HG02938 (cell line): ENCODE data around the gene SLC6A15.

Source experiments
- ATAC-seq: cut with Tn5 transposase; IDR thresholded peaks from one replicate; pipeline ENCODE4 v1.9.1; 2021; ENCODE audit warnings: mild to moderate bottlenecking, moderate library complexity; ENCODE audit not compliant: unreplicated experiment

The SLC6A15 gene

DNA sequence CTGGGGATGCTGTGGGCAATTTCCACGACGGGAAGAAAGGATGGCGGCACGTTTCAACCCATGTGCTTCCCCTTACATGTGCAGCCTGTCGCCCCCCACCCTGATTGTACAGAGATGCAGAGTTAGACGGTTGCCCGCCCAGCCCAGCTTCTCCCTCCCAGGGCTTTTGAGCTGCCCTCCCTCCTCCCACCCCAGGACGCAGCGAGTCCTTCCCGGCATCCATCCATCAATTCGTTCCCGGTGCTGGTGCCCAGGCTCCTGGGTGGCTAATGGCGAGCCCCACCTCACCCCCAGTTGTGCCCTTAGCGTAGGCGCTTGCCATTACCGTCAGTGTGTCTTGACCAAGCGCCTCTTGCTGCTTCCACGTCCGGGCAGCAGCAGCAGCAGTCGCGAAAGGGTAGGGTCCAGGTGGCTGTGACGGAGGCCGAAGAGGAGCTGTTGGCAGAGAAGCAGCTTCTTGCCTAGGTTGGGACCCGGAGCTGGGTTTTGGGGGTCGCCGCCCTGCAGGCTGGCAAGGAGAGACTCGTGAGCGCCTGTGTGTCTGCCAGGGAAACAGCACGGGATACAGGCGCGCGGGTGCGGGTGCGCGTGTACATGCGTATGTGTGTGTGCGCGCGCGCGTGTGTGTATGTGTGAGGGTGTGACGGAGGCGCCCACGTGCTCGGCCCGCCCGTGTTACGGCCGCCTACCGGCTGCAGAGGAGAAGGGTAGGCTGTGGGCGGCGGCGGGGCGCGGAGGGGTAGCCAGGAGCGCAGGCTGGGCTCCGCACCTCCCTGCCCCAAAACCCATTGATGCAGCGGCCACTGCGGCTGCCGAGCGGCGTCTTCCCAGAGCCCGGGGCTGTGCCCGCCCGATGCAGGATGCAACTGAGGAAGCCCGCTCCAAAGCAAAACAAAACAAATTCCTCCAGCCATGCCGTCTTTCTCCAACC lies at the start of gene SLC6A15:
SLC6A15 (minus strand) TSS at position 602 of the 931 bp plus-strand sequence. CDS start 20,679 bp downstream, outside the sequence.
- no peak for ATAC-seq

DNA sequence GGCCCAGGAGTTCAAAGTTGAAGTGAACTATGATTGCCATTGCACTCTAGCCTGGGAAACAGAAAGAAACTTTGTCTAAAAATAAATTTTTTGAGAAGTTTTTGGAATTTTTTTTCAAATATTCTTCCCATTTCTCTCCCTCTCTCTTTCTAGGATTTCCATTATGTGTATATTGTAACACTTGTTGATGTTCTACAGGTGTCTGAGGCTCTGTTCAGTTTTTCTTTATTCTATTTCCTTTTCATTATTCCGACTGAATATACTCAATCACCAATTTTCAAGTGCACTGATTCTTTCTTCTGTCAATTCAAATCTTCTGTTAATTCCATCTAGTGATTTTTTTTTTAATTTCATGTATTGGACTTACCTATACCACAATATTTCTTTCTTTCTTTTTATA lies 48.3 kb upstream of the SLC6A15 start:
- ATAC-seq: no peak

GRCh38 chr12:84955298-84955697 lies 42.7 kb upstream of the SLC6A15 start:
- no peak for ATAC-seq

GRCh38 chr12:84954415-84954814 lies 41.8 kb upstream of the SLC6A15 start:
- no peak for ATAC-seq

DNA sequence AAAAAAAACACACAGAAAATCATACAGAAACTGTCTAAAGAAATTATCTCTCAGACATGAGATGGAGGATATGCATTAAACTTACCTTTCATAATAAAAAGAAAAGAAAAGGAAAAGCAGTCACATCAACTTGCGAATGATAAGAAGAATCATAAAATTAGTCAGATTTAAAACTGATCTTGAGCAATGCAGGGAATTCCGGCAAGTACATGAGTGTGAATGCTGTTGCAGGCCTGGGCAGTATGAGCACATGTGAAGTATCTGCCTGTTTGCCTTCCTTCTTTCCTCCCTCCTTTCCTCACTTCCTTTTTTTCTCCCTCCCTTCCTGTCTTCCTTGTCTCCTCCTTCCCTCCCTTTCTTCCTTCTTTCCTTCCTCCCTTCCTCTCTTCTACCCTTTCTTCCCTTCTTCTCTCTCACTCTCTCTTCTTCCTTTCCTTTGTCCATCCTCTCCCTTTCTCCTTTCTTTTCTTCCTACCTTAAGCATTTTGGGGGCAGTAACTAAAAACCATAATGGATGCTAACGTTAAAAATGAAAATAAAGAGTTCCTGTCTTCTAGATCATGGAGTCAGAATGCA lies 38.5 kb upstream of the SLC6A15 start:
- no peak for ATAC-seq

GRCh38 chr12:84946753-84947152 lies 34.2 kb upstream of the SLC6A15 start:
- ATAC-seq: no peak

- no peak for ATAC-seq
Measured at GRCh38 chr12:84937415-84937814, 24.8 kb upstream of the SLC6A15 start.

GRCh38 chr12:84929501-84929900 lies 16.9 kb upstream of the SLC6A15 start:
- ATAC-seq: no peak

DNA sequence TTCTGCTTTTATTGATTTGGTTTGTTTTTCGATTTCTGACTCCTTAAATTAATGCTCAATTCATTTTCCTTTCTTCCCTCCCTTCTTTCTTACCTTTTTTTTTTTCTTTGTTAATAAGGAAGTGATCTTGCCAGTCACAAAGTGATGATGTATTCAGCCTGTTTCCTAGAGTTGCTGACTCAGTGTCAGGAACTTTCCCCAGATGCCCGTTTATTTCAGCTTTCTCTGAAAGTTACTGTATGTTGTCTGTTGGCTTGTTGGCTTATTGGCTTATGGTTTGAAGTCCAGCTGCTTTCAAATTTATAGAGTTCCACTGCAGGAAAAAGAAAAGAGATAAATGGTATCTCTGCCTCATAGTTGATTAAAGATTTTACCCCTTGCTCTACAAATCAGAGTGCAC lies 12.4 kb upstream of the SLC6A15 start:
- no peak for ATAC-seq

- no peak for ATAC-seq
Measured at GRCh38 chr12:84922693-84923092, 10.1 kb upstream of the SLC6A15 start.

DNA sequence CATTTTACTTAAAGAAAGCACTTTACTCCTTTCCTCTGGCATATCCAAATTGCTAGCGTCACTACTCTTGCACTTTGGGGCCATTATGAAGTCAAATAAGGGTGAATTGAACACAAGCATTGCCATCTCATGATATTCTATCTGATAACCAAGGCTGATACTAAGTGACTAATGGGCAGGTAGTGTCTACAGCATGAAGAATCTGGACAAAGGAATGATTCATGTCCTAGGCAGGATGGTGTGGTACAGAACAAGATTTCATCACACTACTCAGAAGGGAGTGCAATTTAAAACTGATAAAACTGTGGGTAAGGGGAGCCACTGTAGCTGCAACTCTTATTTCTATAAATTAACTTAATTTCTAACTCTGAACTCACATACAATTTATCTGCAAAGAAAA lies 7.7 kb upstream of the SLC6A15 start:
- ATAC-seq: no peak

- no peak for ATAC-seq
Measured at GRCh38 chr12:84919271-84919670, 6.7 kb upstream of the SLC6A15 start.

DNA sequence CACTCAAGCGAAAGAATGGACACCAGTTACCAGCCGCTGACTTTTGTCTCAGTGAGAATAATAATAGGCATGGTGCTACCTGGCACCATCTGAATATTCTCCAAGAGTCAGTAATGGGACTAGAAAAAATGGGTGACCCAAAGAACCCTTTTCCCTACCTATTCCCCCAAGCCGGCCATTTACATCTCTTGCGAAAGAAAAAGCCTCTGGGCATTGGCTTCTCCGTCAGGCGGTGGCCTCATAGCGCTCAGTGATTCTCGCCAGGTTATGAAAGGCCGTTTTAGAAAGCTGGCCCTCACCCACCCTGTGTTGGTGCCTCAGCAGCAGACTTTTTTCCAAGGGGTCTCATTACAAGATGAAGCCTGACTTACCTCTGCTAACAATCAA lies 523 bp upstream of the SLC6A15 start:
- ATAC-seq: no peak

DNA sequence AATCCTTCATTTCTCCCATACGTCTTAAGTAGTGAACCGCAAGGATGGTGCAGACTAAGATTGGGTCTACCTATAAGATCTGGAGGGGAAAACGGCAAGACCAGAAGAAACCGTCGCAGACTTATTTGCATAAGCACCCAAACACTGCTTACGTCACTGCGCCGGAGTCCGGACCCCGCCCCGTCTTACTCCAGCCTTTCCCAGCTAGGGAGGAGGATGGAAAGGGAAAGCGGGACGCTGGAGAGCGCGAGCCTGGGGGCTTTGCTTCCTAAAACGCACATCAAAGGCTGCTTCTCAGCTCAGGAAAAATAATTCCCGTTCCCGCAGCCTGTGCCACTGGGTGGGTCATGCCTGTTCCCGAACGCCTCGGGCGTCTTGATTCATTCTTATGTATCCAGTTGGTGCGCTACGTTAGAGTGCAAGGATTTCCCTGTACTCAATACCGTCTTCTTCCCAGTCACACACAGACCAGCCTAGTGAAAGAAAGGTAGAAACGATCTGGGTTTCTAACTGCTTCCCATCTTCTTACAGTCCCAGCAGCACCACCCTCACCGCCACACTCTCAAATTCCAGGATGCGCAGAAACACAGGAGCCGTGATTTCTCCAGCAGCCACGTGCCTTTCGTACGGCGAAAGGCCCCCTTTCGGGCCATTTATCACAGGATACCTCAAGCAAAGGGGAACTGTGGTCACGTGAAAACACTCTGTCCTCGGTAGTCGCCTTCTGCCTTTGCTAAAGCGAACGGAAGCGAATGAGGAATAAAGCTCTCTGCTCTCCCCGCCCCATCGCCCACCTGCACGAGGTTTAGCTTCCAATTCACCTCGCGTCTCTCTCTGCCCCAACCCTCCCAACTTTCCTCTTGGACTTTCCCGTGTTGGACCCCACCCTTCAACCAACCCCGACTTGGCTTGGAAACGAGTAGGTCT lies 1.1 kb downstream of the SLC6A15 start:
- no peak for ATAC-seq

DNA sequence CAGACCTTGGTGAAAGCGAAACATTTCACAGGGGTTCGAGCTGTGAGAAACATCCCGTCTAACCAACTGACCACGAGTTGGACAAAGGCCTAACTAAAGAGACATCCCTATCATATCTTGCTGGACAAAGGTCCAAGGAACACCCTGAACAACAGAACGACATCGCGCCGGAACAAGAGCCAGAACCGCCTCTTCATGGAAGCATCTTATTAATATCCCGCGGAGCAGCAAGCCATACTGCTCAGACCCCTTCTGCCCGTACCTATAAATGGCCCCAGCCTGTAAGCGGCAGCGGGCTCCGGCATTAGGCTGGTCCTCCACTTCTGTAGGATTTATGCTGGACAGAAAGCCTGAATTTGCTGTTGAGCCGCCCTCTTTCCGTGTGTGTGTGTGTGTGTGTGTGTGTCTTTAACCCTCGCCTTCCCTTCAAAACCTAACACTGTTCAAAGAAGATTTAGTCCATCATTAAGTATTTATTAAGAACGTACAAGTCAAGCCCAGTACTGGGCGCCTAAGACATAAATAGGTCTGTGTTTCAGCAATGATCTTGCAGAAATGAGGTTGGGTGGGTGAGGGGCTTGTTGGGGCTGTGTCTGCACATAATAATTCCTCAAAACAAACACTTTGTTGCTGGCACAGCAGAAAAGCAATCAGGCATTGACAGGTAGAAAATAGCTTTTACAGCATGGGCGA lies 1.9 kb downstream of the SLC6A15 start:
- no peak for ATAC-seq

GRCh38 chr12:84904051-84904450 lies 8.5 kb downstream of the SLC6A15 start:
- no peak for ATAC-seq

GRCh38 chr12:84891106-84891838 lies 21.3 kb downstream of the SLC6A15 start:
- ATAC-seq: no peak

- ATAC-seq: no peak
Measured at GRCh38 chr12:84889818-84890217, 22.8 kb downstream of the SLC6A15 start.

DNA sequence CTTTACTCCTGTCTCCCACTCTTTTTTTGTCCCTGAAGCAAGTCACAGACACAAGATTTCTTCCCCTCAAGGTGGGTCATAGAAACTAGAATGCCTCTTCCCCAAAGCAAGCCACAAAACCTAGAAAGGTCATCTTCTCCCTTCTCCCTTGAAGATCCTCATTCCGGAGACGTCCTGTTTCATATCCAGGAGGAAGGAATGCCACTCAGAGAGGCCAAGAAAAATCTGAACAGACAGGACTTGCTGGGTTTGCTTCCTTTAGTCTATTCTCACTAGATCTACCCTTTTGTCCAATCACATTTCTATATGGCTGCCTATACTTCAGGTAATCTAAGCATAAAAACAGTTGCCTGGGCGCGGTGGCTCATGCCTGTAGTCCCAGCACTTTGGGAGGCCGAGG lies 23.7 kb downstream of the SLC6A15 start:
- ATAC-seq: no peak

- ATAC-seq: no peak
Measured at GRCh38 chr12:84877340-84877739, 35.3 kb downstream of the SLC6A15 start.
